Activated naive CD8-positive, alpha-beta T cell (primary cell): ENCODE measurements around the gene PXT1.
"Not testable (repeated sequence)": the region's sequence is repeated elsewhere in the genome, so short reads cannot be mapped to it uniquely, and the experiment has no call there.

ENCODE experiments used
- H3K27ac Mint-ChIP-seq: one replicate; pipeline ENCODE4 v1.8.0; 2021; ENCODE audit warnings: mixed read lengths
- H3K27me3 Mint-ChIP-seq: one replicate; pipeline ENCODE4 v1.8.0; 2021; ENCODE audit warnings: mixed read lengths
- H3K36me3 Mint-ChIP-seq: one replicate; pipeline ENCODE4 v1.8.0; 2021; ENCODE audit warnings: mixed read lengths
- H3K4me1 Mint-ChIP-seq: one replicate; pipeline ENCODE4 v1.8.0; 2021; ENCODE audit warnings: low read depth, mixed read lengths
- H3K4me3 Mint-ChIP-seq: one replicate; pipeline ENCODE4 v1.8.0; 2021; ENCODE audit warnings: mild to moderate bottlenecking, mixed read lengths
- H3K9me3 Mint-ChIP-seq: one replicate; pipeline ENCODE4 v1.8.0; 2021; ENCODE audit warnings: low read depth, mixed read lengths

PXT1 gene

GRCh38 chr6:36373368-36374019, 69.2 kb downstream of the PXT1 start:
- H3K9me3 Mint-ChIP-seq = no peaks in the 10 kb centered on the region
- H3K27me3 Mint-ChIP-seq = peaks cover 2% of the 10 kb centered on the region
- H3K36me3 Mint-ChIP-seq = no peaks in the 10 kb centered on the region
- H3K4me1 Mint-ChIP-seq = no peaks in the 10 kb centered on the region
- H3K27ac Mint-ChIP-seq = no peak overlapping the region
- no peak overlapping the region for H3K4me3 Mint-ChIP-seq

DNA sequence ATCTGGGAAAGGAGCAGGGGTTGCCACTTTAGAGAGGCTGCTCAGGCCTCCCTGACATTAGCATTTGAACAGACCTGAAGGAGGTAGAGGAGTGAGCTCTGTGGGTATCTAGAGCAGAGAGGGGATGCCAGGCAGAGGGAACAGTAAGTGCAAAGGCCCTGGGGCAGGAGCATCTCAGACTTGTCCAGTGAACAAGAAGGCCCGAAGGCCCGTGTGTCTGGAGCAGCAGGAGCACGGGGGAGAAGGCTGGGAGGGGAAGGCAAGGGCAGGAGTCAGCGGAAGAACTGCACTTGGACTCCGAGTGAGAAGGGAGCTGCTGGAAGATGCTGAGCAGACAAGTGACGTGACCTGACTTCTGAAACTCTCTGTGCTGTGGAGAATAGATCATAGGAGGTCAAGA, 70.6 kb downstream of the PXT1 start:
- no peak overlapping the region for H3K27ac Mint-ChIP-seq
- no peaks in the 10 kb centered on the region for H3K4me1 Mint-ChIP-seq
- H3K4me3 Mint-ChIP-seq = no peak overlapping the region
- H3K36me3 Mint-ChIP-seq = no peaks in the 10 kb centered on the region
- peaks cover 2% of the 10 kb centered on the region for H3K27me3 Mint-ChIP-seq
- H3K9me3 Mint-ChIP-seq = no peaks in the 10 kb centered on the region

DNA sequence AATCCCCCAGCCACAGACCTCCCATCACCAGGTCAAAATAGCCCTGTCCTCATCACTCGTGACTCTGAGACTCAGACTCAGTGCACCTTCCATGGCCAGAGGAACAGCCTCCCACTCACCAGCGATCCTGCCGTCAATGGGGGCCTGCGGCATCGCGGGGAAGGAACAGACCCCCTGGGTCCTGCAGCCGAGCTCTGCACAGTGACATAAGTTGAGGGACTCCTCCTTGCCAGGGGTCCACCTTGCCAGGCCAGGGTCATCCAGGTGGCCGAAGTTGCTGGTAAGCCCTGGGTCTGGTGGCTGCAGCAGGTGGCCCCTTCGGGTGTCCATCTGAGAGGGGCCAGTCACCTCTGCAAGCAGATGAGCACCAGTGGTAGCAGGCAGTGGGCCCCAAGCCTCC, 71.4 kb downstream of the PXT1 start:
- H3K4me3 Mint-ChIP-seq = no peak overlapping the region
- peaks cover 2% of the 10 kb centered on the region for H3K27me3 Mint-ChIP-seq
- no peak overlapping the region for H3K27ac Mint-ChIP-seq
- H3K4me1 Mint-ChIP-seq = no peaks in the 10 kb centered on the region
- no peaks in the 10 kb centered on the region for H3K36me3 Mint-ChIP-seq
- H3K9me3 Mint-ChIP-seq = no peaks in the 10 kb centered on the region

DNA sequence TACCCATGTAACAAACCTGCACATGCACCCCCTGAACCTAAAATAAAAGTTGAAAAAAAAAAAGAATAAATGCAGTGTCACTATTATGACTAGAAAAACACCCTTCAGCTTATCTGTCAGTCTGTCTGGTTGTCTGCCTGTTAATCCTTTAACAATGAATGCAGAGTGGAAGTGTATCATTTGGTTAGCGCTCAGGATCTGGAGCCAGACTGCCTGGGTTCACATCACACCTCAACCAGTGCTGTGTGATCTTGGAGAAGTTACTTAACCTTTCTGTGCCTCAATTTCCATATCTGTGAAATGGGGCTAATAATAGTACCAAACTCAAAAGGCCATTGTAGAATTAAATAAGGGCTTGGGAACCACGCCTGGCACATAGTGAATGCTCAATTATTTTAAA, 72.0 kb downstream of the PXT1 start:
- Mint-ChIP-seq H3K27me3 (peaks cover 2% of the 10 kb centered on the region), H3K4me3 (no peak overlapping the region), H3K36me3 (no peaks in the 10 kb centered on the region), H3K27ac (no peak overlapping the region), H3K4me1 (no peaks in the 10 kb centered on the region), H3K9me3 (no peaks in the 10 kb centered on the region)

DNA sequence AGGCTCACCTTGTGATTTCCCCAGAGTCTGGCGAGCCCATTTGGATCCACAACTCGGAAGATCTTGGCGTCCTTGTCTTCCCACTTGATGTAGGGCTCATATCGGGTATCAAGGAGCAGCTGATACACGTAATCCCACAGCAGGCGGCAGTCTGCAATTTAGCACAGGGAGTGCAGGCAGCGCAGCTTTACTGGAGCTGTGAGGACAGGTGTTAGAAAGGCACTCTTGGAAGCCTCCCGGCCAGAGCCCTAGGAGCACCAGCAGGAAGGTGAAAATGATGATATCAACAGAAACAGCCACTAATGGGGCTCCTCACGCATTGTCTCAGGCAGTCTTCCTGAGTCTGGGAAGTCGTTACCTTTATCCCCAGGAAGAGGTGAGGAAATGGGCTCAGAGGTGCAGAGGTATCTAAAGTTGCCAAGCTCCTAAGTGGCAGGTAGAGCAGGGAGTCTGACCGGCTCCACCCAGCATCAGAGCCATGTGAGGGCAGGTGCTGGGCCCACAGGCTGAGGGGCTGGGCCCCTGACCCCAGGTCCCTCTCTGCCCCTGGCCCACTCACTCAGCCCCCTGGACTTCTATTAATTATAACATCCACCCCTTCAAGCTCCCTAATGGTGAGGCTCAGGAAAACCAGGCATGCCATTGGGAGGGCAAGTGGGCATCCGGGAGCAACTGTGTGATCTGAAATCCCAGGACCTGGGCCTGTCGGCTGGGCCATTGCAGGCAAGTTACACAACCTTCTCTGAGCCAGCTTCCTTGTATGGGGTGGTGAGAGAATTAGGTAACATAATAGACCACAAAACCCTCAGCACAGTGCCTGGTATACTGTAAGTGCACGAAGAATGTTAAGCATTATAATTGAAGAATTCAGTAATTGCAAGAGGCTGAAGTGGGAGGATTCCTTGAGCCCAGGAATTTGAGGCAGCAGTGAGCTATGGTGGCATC, 73.5 kb downstream of the PXT1 start:
- no peak overlapping the region for H3K27ac Mint-ChIP-seq
- H3K36me3 Mint-ChIP-seq = no peaks in the 10 kb centered on the region
- no peaks in the 10 kb centered on the region for H3K9me3 Mint-ChIP-seq
- peaks cover 2% of the 10 kb centered on the region for H3K27me3 Mint-ChIP-seq
- no peaks in the 10 kb centered on the region for H3K4me1 Mint-ChIP-seq
- no peak overlapping the region for H3K4me3 Mint-ChIP-seq

DNA sequence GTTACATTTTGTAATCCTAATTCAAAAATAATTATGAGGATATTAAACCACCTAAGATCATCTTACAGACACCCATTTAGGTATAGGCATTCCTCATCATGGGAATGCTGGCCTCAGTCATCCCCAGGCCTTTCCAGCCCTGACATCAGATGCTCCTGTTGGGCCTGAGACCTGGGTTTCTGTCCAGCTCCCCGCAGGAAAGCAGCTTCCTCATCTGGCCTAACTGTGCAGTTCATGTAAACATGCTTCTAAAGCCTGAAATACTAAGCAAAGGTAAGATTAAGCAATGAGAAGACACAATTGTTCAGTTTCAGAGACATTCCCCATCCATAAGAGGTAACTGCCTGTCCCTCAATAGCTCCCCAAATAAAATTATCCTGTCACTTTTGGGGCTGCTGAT, 74.2 kb downstream of the PXT1 start:
- no peak overlapping the region for H3K27ac Mint-ChIP-seq
- H3K9me3 Mint-ChIP-seq = no peaks in the 10 kb centered on the region
- H3K36me3 Mint-ChIP-seq = no peaks in the 10 kb centered on the region

GRCh38 chr6:36367743-36368142, 74.9 kb downstream of the PXT1 start:
- Mint-ChIP-seq H3K27me3 (peaks cover 2% of the 10 kb centered on the region), H3K4me3 (no peak overlapping the region), H3K27ac (no peak overlapping the region), H3K4me1 (no peaks in the 10 kb centered on the region), H3K36me3 (no peaks in the 10 kb centered on the region), H3K9me3 (no peaks in the 10 kb centered on the region)

More for the DNA sequence above, 74.2 kb downstream of the PXT1 start:
- H3K4me3 Mint-ChIP-seq = no peak overlapping the region
- no peaks in the 10 kb centered on the region for H3K4me1 Mint-ChIP-seq
- peaks cover 2% of the 10 kb centered on the region for H3K27me3 Mint-ChIP-seq

DNA sequence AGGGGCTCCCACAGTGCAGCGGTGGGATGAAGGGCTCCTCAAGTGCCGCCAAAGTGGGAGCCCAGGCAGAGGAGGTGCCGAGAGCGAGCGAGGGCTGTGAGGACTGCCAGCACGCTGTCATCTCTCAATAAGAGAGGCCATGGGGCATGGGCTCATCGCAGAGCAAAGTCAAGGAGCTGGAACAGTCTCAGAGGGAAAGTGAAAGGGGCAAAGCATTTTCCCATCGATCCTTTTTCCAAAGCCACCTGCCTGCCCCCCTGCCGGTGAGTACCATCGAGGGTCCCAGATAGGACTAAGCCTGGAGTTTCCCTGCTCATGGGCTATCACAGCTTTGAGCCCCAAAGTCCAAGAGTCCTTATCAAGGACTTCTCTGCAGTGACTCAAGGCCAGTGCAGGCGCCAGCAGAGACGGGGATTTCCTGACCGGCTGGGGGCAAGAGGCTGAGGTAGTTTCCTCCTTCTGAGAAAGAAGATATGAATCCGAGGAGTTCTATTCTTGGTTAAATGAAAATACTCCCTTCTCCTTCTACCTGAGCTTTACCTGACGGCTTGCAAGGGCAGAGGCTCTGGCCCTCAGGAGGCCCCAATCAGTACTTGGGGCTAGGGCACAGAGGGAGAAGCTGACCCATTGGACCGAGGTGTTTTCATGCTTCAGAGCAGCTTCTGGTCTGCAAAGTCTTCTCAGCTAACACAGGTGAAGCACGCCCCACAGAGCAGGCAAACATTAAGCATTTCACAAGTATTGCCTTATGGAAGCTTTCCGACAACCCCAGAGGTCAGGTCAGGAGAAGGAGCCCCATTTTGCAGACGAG, 77.8 kb downstream of the PXT1 start:
- no peak overlapping the region for H3K27ac Mint-ChIP-seq
- H3K27me3 Mint-ChIP-seq = no peaks in the 10 kb centered on the region
- H3K36me3 Mint-ChIP-seq = no peaks in the 10 kb centered on the region
- no peaks in the 10 kb centered on the region for H3K9me3 Mint-ChIP-seq
- no peak overlapping the region for H3K4me3 Mint-ChIP-seq
- H3K4me1 Mint-ChIP-seq = peaks cover 2% of the 10 kb centered on the region

DNA sequence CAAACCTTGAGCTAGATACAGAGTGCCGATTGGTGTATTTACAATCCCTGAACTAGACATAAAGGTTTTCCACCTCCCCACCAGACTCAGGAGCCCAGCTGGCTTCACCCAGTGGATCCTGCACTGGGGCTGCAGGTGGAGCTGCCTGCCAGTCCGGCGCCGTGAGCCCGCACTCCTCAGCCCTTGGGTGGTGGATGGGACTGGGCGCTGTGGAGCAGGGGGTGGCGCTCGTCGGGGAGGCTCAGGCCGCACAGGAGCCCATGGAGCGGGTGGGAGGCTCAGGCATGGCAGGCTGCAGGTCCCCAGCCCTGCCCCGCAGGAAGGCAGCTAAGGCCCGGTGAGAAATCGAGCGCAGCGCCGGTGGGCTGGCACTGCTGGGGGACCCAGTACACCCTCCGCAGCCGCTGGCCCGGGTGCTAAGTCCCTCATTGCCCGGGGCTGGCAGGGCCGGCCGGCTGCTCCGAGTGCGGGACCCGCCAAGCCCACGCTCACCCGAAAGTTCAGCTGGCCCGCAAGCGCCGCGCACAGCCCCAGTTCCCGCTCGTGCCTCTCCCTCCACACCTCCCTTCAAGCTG, 78.5 kb downstream of the PXT1 start:
- H3K9me3 Mint-ChIP-seq, H3K36me3 Mint-ChIP-seq, H3K4me3 Mint-ChIP-seq, H3K27me3 Mint-ChIP-seq, H3K27ac Mint-ChIP-seq, H3K4me1 Mint-ChIP-seq: not testable (repeated sequence)

- not testable (repeated sequence) for H3K4me3 Mint-ChIP-seq, H3K4me1 Mint-ChIP-seq, H3K36me3 Mint-ChIP-seq, H3K27me3 Mint-ChIP-seq, H3K9me3 Mint-ChIP-seq
- H3K27ac Mint-ChIP-seq = peak overlapping the region; percentile 10
Measured at GRCh38 chr6:36363371-36363752, 79.3 kb downstream of the PXT1 start.

- H3K36me3 Mint-ChIP-seq = no peaks in the 10 kb centered on the region
- no peak overlapping the region for H3K4me3 Mint-ChIP-seq
- peak overlapping the region; percentile 10 for H3K27ac Mint-ChIP-seq
- H3K4me1 Mint-ChIP-seq = peaks cover 3% of the 10 kb centered on the region
- H3K9me3 Mint-ChIP-seq = no peaks in the 10 kb centered on the region
- H3K27me3 Mint-ChIP-seq = no peaks in the 10 kb centered on the region
Measured at GRCh38 chr6:36362551-36363370, 79.9 kb downstream of the PXT1 start.

DNA sequence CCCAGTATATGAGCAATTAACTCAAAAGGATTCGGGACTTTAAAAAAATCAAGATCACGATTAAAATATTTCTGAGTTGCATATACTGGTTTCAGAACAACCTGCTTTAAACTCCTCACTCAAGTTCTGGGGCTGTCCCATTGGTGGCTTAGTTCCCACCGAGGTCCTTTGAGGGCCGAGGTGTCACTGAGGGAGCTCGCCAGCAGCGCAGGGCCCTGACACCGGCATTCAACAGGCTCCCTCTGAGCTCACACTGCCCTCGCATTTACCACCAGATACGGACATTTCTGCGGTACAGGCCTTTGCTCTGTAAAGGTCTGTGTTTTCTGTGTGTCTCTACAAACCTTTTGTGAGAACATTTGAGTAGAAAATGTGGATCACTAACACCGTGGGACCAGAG, 81.6 kb downstream of the PXT1 start:
- Mint-ChIP-seq H3K4me3 (no peak overlapping the region), H3K9me3 (no peaks in the 10 kb centered on the region), H3K4me1 (peaks cover 7% of the 10 kb centered on the region), H3K27me3 (peaks cover 5% of the 10 kb centered on the region), H3K36me3 (no peaks in the 10 kb centered on the region), H3K27ac (no peak overlapping the region)

GRCh38 chr6:36360241-36361054, 82.2 kb downstream of the PXT1 start:
- Mint-ChIP-seq H3K27me3 (peaks cover 5% of the 10 kb centered on the region), H3K4me3 (no peak overlapping the region), H3K36me3 (no peaks in the 10 kb centered on the region), H3K4me1 (peaks cover 7% of the 10 kb centered on the region), H3K27ac (no peak overlapping the region), H3K9me3 (no peaks in the 10 kb centered on the region)
